WERI-Rb-1 (cell line): Measurements from ENCODE around the gene TLE2.

Experiments
- DNase-seq: peaks from one replicate; pipeline ENCODE4 v3.0.0-alpha.2; 2020
- H3K27ac ChIP-seq: fragments of 250-450 bp; sonication (Bioruptor Pico); 2 replicates; pipeline ENCODE4 v1.5.1; 2020; ENCODE audit warnings: mild to moderate bottlenecking, moderate library complexity
- H3K27me3 ChIP-seq: fragments of 250-450 bp; sonication (Bioruptor Pico); 2 replicates; pipeline ENCODE4 v1.5.1; 2021; ENCODE audit warnings: mild to moderate bottlenecking, low read depth, moderate library complexity; ENCODE audit not compliant: insufficient read depth, severe bottlenecking
- H3K36me3 ChIP-seq: fragments of 250-450 bp; sonication (Bioruptor Pico); 2 replicates; pipeline ENCODE4 v1.5.1; 2020; ENCODE audit warnings: mild to moderate bottlenecking, moderate library complexity
- H3K4me3 ChIP-seq: 2 replicates; pipeline ENCODE4 v1.5.1; 2011; ENCODE audit warnings: low read depth, mild to moderate bottlenecking, control low read depth, low read length
- H3K9me3 ChIP-seq: fragments of 250-450 bp; sonication (Bioruptor Pico); 2 replicates; pipeline ENCODE4 v1.5.1; 2021; ENCODE audit warnings: mild to moderate bottlenecking, moderate library complexity; ENCODE audit not compliant: severe bottlenecking
- TF ChIP-seq, protein P1 (sequence below): IDR thresholded peaks from 2 replicates; pipeline ENCODE4 v1.5.1; 2011; ENCODE audit warnings: low read depth, mild to moderate bottlenecking, control low read depth, inconsistent platforms, low read length

Gene TLE2

DNA sequence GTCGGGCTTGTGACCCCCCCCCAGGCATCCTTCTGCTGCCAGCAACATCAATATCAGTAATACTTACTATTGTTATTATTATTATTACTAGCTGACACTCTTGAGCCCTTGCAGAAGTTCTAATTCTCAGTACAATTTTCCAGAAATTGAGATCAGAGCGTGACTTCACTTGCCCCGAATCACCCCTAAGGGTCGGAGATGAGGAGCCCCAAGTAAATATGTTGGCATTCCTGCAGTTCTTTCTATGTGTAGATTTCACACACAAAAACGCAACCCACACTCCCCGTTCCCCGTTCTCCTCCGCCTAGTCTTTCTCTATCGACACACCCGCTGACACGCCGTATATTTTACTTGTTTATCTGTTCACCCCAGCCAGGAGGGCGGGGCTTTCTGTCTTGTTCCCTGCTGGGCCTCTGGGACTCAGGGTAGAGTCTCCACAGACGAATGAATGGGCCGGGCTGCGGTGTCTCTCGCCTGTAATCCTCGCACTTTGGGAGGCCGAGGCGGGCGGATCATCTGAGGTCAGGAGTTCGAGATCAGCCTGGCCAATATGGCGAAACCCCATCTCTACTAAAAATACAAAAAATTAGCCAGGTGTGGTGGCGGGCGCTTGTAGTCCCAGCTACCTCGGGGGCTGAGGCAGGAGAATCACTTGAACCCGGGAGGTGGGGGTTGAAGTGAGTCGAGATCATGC is 18.6 kb upstream of the TLE2 start:
- Histone ChIP-seq H3K36me3 (peaks cover 6% of the 10 kb centered on the region; the same call in 1 of the 2 replicates), H3K9me3 (no peaks in the 10 kb centered on the region), H3K4me3 (peak overlapping the region; percentile 58), H3K27ac (peak overlapping the region; percentile 67), H3K27me3 (no peaks in the 10 kb centered on the region)
- peak; percentile 96 for DNase-seq
- TF ChIP-seq, protein P1, sequence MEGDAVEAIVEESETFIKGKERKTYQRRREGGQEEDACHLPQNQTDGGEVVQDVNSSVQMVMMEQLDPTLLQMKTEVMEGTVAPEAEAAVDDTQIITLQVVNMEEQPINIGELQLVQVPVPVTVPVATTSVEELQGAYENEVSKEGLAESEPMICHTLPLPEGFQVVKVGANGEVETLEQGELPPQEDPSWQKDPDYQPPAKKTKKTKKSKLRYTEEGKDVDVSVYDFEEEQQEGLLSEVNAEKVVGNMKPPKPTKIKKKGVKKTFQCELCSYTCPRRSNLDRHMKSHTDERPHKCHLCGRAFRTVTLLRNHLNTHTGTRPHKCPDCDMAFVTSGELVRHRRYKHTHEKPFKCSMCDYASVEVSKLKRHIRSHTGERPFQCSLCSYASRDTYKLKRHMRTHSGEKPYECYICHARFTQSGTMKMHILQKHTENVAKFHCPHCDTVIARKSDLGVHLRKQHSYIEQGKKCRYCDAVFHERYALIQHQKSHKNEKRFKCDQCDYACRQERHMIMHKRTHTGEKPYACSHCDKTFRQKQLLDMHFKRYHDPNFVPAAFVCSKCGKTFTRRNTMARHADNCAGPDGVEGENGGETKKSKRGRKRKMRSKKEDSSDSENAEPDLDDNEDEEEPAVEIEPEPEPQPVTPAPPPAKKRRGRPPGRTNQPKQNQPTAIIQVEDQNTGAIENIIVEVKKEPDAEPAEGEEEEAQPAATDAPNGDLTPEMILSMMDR, result no peak

DNA sequence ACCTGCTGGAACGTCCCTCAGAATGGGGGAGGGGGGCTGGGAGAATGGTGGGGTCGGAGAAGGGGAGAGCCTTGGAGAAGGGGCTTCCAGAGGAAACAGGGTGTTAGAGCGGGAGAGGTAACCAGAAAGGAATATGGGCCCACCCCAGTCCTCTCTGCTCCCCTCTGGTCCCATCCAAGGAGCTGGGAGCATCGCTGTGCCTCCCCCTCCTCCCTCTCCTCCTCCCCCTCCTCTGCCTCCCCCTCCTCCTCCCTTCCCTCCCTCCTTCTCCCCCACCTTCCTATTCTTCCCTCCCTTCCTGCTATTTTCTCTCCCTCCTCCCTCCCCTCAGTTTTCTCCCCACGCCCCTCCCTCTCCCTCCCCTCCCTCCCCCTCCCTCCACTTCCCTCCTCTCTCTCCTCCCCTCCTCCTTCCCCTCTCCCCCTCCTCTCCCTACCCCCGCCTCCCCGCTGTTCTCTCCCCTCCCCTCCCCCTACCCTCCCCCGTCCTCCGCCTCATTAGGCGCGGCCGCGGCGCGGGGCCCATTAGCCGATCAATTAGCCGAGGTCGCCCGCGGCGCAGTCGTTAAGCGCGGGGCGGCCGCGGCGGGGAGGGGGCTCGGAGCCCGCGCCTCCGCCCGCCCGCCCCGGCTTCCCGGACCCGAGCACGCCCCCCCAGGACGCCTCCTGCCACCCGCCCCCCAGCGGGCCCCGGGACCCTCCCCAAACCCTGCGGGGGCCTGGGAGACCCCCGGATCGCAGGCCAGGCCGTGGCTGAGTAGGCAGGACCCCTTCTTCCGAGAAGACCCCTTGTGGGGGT is 17.8 kb upstream of the TLE2 start:
- TF ChIP-seq, protein P1, result no peak
- DNase-seq, result peak; percentile 78

GRCh38 chr19:3045885-3046697 is 17.0 kb upstream of the TLE2 start:
- Histone ChIP-seq H3K36me3 (no peaks in the 10 kb centered on the region), H3K4me3 (no peak overlapping the region), H3K27me3 (no peaks in the 10 kb centered on the region), H3K9me3 (no peaks in the 10 kb centered on the region), H3K27ac (peak overlapping the region; percentile 56)
- TF ChIP-seq, protein P1, result no peak
- DNase-seq, result no peak

More for the DNA sequence above, 17.8 kb upstream of the TLE2 start:
- H3K9me3 ChIP-seq, result no peaks in the 10 kb centered on the region
- H3K27me3 ChIP-seq, result no peaks in the 10 kb centered on the region
- H3K27ac ChIP-seq, result peak overlapping the region; percentile 67
- H3K4me3 ChIP-seq, result peak overlapping the region; percentile 58
- H3K36me3 ChIP-seq, result no peaks in the 10 kb centered on the region

GRCh38 chr19:3045191-3045590 is 16.1 kb upstream of the TLE2 start:
- TF ChIP-seq, protein P1, result no peak
- no peaks in the 10 kb centered on the region for H3K36me3 ChIP-seq
- H3K9me3 ChIP-seq, result no peaks in the 10 kb centered on the region
- H3K4me3 ChIP-seq, result no peak overlapping the region
- no peak overlapping the region; the same call in 1 of the 2 replicates for H3K27ac ChIP-seq
- H3K27me3 ChIP-seq, result no peaks in the 10 kb centered on the region
- DNase-seq, result no peak

DNA sequence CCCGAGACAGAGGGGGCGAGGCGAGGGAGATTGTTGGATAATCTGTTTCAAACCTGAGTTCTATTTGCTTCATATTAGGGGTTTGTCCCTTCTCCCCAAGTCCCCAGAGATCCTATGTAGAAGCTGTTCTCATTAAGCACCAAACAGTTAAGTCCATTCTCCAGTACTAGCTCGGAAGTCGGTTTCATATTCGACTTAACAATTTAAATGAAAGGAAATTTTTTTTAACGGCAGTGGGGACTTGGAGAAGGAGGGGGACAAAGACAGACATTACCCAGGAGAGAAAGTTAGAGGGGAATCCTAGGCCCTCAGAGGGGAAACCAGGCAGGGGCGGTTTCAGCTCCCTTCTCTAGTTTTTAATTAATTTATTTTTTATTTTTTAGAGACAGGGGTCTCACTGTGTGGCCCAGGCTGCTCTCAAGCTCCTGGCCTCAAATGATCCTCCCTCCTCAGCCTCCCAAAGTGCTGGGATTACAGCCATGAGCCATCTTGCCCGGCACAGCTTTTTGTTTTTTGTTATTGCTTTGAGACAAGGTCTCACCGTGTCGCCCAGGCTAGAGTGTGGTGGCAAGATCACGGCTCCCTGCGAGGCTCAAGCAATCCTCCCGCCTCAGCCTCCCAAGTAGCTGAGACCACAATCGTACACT is 13.7 kb upstream of the TLE2 start:
- Histone ChIP-seq H3K4me3 (no peak overlapping the region), H3K36me3 (no peaks in the 10 kb centered on the region), H3K27me3 (no peaks in the 10 kb centered on the region), H3K27ac (peak overlapping the region; percentile 29; the same call in 1 of the 2 replicates), H3K9me3 (no peaks in the 10 kb centered on the region)
- TF ChIP-seq, protein P1, result no peak
- no peak for DNase-seq
